NOMO-1 treated with DMSO at 0.1 percent for 48 hours (cell line): ENCODE results near the gene LSM10.

Experiments used
- DNase-seq: peaks from one replicate; lab custom pipeline; 2025; ENCODE audit not compliant: unreplicated experiment; lab: John Stamatoyannopoulos, UW

LSM10 gene

GRCh38 chr1:36411674-36412648 is 14.3 kb upstream of the LSM10 start:
- peak; percentile 6 for DNase-seq

GRCh38 chr1:36408479-36408878 is 10.8 kb upstream of the LSM10 start:
- no peak for DNase-seq

- DNase-seq, result no peak
Observed at GRCh38 chr1:36406440-36406839, 8.7 kb upstream of the LSM10 start.

- DNase-seq, result no peak
Observed at GRCh38 chr1:36402504-36402890, 4.8 kb upstream of the LSM10 start.

DNA sequence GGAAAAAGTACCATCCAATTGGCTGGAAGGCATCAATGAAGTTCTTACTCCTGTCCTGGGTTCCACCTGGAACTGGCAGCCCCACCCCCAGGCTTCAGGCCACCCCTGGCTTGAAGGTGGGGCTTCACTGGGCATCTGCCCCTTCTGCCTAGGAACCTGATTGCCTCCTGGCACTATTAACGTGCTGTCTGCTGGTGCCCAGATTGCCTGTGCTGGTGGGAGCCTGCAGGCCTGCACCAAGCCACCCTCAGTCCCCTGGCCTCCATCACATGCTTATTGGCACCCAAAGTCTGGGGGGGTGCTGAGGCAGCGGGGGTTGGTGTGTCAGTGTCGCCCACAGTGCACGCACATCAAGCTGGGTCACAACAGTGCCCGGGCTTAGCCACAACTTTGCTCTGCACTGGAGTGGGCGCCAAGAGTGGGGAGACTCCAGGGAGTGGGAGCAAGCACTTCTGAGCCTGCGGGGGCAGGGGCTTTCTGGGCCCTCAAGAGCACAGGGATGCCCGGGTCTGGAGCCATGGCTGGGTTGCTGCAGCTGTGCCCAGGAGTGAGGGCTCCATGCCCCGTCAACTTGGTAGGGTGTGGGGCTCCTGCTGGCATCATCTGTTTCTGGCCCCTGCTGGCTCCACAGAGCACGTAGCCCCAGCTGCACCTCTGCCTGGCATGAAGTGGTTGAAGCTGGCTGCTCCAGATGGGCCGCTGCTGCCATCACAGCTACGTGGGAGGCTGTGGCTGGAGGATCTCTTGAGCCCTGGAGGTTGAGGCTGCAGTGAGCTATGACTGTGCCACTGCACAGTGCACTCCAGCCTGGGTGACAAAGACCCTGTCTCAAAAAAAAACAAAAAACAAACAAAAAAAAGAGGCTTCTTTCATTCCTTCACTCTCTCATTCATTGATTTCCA is 4.1 kb upstream of the LSM10 start:
- no peak for DNase-seq

DNA sequence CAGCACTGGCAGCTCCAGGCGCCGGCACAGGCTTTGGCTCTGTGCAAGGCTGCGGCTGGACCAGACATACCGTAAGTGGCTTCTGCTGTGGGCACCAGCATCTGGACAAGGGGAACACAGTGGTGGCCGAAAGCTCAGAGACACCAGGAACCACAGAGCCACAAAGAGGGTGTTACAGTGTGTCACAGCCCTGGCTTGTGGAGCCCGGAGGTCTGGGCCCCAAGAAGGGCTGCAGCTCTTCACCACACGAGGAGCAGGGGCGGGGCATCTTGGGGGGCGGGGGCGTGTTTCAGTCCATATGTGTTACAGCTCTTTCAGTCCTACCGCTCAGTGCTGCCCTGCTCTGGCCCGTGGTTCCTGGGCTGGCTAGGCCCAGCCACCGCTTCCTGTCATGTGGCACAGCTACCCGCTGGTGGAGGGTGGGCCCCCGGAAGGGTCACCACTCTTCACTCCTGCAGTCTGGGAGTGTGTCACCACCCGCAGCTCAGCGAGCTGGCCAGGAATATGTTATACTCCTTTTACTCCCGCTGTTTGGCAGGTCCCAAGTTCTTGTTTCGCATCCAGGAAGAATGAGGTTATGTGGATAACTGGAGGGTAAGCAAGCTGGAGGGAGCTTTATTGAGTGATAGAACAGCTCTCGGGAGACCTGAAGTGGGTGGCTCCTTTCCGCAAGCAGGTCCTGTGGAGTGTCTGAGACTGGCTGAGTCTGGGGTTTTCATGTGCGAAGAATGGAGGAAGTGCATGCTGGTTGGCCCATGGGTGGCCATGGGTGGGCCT is 3.3 kb upstream of the LSM10 start:
- peak; percentile 95 for DNase-seq

GRCh38 chr1:36400514-36400824 is 2.8 kb upstream of the LSM10 start:
- DNase-seq, result no peak

DNA sequence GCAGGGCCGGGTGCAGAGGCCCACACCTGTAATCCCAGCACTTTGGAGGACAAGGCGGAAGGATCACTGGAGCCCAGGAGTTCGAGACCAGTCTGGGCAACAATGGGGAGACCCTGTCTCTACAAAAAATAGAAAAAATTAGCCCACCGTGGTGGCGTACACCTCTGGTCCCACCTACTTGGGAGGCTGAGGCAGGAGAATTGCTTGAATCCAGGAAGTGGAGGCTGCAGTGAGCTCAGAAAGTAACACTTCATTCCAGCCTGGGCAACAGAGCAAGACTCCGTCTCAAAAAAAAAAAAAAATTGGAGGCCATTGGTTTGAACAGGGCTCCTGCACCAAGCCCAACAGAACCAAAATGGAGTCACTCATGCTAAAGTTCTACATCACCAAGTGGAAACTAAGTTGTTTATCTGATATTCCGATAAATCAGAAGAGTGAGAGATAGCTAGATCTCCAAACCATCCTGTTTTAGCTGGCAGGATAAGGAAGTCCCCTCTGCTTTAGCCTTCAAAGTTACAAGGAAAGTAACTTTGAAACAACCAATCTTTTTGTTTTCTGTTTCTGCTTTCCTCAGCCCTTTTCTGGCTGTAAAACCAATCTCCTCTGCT is 766 bp upstream of the LSM10 start:
- no peak for DNase-seq

GRCh38 chr1:36397083-36397377 is 678 bp downstream of the LSM10 start:
- DNase-seq, result no peak

- no peak for DNase-seq
Observed at GRCh38 chr1:36396359-36396758, 1.3 kb downstream of the LSM10 start.

GRCh38 chr1:36393686-36394085 is 4.0 kb downstream of the LSM10 start:
- no peak for DNase-seq

GRCh38 chr1:36392836-36393235 is 4.9 kb downstream of the LSM10 start:
- DNase-seq, result no peak

DNA sequence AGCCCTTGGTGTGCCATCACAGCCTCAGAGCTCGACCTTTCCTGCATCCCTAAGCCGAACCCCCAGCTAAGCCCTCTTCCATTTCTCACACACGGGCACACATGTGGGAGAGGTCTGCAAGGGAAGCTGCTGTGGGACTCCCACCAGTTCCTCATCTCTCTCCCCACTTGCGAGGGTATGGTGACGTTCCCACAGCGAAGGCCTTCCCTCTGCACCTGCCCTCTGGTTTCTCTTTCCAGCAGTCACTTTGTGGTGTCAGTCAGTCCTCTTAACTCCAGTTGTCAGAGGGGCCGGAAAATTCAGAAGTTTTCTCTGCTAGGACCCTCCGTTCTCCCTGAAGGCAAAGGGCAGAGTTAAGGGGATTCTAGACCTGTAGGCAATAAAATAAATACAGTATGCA is 6.4 kb downstream of the LSM10 start:
- DNase-seq, result no peak

GRCh38 chr1:36390411-36390810 is 7.3 kb downstream of the LSM10 start:
- DNase-seq, result no peak

GRCh38 chr1:36389999-36390398 is 7.7 kb downstream of the LSM10 start:
- DNase-seq, result no peak

GRCh38 chr1:36389261-36389660 is 8.4 kb downstream of the LSM10 start:
- no peak for DNase-seq

DNA sequence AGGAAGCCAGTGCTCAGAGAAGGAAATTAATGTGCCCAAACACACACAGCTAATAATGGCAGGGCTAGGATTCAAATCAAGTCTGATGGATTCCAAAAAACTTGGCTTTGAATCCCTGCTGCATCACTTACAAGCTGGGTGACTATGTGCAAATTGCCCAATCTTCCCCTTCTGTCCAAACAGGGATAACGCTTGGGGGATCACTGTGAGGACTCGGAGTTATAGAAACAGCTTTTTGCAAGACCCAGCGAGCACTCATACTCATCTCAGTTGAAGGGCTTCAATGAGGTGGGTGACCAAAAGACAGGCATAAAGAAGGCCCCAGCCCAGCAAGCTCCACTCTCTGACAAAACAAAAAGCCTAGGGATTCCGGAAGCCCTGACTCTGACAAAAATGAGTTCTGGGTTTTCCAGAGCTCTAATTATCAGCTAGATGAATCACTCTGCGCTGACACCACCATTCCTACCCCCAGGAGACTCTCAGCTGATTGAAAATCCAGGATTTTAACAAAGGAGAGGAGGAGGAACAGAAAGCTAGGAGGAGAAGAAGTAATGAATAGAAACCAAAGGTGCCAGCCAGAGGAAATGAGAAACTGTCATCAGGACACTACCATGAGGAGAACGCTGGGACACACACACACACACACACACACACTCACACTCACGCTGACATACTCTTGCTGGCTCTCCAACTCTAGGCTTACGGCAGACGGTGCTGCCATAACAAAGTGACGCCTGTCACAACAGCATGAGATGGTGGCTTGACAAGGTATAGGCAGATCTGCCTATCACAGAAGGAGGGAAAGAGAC is 10.4 kb downstream of the LSM10 start:
- DNase-seq, result peak; percentile 71

- peak; percentile 100 for DNase-seq
Observed at GRCh38 chr1:36386265-36387140, 11.2 kb downstream of the LSM10 start.
